Fibroblast of upper back skin (primary cell): ENCODE data around the gene SERPINB8.
A peak's percentile ranks its signal among the peaks of the same experiment; 100 is the strongest.

Source experiments
- DNase-seq: peaks from one replicate; pipeline ENCODE4 v3.0.0-alpha.2; 2013

Gene SERPINB8

DNA sequence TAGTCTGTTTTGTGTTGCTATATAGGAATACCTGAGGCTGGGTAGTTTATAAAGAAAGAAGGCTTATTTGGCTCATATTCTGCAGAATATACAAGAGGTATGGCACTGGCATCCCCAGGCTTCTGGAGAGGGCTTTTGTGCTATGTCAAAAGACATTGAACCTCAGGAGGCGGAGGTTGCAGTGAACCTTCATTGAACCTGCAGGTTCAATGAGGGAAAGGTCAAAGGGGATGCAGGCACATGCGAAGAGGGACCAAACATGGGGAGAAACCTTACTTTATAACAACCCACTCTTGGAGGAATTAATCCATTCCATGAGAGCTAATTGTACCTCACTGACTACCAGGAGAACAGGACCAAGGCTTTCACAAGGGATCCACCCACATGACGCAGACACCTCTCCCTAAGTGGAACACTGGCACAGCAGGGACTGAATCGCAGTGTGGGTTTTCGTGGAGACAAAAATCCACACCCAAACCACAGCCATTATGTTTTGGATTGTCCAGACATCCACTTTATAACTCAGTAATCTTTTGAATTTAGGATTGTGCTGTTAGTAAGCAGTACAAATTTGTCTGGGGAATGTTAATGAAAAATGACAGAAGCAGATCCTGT is 4.1 kb upstream of the SERPINB8 start:
- no peak for DNase-seq

DNA sequence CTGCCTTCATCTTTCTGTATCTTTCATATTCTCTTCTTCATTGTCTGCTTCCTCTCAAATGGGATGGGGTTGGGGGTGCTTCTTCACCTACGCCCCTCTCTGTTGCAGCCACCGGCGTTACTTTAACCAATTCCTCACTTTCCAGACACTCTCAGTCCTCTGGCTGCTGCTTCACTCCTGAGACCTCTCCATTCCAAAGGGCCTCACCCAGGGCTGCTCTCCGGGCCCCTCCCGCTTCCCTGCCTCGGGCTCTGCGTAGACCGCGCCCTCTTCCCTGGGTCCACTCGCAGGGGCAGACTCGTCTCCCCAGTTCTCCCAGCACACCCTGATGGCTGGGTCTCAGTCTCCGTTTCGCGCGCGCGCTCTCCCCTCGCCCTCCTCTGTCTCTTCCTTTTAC is 926 bp downstream of the SERPINB8 start:
- peak; percentile 32 for DNase-seq

DNA sequence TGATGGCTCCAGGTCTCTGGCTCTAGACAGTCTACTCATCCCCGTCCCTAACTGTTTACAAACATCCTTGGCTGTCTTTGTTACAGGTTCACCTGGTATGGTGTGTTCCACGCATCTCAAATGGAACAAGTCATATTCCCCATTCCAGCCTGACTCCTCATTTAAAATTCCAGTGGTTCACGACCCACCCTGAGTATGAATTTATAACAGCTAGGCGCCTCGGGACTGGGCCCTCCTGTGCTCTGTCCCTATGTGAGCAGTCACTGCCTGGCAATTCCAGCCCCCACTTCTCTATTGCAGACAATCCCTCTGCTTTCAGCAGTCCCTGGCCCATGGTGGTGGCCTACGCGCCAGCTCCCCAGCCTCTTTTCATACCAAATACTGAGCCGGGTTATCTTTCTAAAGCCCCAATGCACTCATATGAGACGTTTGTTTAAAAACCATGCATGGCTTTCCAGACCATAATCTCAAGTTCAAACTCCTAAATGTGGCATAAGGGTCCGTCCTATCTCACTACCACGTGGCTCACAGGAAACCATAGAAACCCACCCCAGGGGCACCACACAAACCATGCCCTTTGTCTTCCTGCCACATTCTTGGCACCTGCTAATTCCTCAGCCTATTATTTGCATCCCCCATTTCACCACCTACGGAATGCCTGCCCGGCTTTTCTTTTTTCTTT is 1.6 kb downstream of the SERPINB8 start:
- DNase-seq: no peak

DNA sequence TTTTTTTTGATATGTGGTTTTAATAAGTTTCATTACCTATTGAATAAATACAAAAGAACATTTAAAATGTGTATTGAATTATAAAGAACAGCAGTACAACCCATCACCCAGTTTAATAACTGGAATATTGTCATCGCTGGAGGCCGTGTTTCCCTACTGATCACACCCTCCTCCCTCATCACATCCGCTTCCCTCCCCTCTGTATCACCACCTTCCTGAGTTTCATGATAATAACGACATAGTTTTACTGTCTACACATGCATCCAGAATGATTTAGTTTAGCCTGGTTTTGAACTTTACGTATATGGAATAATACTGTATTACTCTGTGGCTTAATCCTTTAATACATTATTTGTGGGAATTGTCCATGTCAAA is 2.1 kb downstream of the SERPINB8 start:
- DNase-seq: no peak

DNA sequence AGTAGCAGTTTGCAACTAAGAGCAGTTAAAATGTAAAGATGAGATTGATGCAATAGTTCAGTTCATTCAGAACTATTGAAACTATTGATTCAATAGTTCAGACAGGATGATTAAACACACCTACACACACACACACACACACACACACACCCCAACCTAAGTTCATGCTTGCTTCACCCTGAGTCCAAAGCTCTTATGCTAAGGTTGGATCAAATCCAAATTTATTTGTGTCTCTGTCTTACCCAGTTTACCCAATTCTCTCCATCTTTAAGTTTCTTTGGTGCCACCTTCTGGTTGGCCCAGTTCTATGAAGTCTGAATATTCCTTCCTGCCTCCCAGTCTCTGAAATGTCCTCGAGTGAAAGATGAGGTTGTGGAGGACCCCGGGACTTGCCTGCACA is 5.1 kb downstream of the SERPINB8 start:
- peak; percentile 41 for DNase-seq

DNA sequence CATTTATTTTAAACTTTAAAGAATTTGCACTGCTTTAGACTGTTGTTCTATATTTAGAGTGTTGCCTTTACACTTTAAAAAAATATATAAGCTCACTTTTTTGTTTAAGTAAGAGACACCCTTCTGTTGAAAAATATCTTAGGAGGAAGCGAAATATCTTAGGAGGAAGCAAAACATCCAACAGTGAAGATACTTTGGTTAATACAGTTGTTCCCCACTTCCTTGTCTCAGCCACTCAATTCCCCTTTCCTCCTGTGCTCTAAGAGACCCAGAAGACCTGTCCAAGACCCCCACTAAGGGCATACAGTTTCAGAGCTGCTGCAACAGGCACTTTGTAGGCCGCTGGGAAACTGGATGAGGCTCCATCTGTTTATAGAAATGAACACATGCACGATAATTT is 5.7 kb downstream of the SERPINB8 start:
- DNase-seq: no peak

DNA sequence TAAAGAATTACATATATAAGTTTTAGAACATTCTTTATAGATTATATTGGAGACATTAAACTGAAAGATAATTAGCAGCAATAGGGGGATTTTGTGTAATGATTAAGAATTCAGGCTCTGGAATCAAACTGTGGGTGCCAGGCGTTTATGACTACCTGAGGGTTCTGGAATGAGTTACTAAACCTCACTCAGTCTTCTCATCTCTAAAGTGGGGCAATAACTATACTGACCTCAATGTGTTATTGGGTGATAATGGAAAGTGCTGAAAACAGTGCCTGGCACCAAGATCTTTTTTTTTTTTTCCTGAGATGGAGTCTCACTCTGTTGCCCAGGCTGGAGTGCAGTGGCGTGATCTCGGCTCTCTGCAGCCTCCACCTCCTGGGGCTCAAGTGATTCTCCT is 7.2 kb downstream of the SERPINB8 start:
- DNase-seq: no peak

DNA sequence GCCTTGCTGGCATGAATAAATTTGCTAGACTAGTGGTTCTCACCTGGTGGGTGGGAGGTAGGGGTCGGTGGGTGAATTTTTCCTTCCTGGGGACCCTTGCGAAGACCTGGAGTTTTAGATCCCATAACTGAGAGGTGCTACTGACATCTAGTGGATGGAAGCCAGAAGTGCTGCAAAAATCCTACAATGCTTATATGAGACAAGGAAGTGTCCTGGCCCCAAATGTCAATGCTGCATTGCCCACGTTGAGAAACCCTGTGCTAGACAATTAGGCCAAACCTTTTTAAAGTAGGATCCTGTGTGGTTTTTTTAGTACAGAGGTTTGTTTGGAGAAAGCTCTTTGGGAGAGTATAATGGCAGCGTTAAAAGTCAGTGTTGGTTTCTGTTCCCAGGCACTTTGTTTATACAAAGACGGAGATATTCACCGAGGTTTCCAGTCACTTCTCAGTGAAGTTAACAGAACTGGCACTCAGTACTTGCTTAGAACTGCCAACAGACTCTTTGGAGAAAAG is 9.6 kb downstream of the SERPINB8 start:
- DNase-seq: peak; percentile 77

DNA sequence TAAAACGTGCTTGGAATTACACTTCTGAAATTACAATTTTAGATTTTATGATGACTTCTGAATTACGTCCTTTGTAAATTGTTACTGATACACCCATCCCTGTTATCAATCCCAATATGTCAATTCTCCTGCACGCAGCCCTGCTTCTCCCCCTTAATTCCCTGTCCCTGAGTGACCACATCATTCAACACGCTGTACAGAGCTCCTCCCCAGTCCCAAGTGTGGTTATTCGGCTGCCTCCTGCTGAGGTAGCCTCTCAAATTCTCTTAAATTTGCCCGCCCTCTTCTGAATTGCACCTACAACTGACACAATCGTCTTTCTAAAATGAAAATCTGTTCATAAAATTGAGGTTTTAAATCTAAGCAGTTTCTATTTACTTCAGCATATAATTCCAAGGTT is 10.1 kb downstream of the SERPINB8 start:
- DNase-seq: no peak

DNA sequence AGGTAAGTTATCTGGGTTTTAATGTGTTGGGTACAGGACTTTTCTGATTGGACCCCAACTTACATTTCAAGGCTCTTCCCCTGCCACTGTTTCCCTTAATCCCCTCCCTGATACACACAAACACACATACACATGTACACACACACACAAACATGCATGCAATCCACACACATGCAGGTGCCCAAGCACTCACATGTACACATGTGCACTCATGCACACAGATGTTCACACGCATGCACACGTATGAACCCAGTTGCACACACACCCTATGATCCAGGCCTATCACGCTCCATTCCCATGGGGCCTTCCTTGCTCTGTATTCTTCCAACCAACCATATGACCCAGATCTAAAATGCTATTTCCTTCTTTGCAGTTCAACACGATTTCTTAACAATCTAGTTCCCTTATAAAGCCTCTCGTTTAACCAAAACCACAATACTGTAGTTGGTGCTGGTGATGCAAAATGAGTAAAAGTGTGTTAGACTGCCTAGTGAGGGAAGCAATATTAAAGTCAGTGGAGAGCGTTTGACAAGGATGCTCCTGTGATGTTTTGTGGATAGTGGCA is 11.1 kb downstream of the SERPINB8 start:
- DNase-seq: no peak

DNA sequence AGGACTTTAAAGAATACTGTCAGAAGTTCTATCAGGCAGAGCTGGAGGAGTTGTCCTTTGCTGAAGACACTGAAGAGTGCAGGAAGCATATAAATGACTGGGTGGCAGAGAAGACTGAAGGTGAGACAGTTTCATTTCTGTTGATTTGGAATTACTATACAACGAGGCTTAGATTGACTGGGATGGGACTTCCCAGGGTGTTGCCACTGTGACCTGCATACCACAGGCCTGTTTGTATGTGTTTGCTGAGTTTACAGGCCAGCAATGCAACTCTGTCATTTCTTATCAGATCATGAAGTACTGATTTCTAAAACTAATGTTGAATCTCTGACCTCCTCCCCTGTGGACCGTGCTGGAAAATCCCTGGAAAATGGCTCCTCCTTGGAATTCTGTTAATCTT is 11.8 kb downstream of the SERPINB8 start:
- no peak for DNase-seq

DNA sequence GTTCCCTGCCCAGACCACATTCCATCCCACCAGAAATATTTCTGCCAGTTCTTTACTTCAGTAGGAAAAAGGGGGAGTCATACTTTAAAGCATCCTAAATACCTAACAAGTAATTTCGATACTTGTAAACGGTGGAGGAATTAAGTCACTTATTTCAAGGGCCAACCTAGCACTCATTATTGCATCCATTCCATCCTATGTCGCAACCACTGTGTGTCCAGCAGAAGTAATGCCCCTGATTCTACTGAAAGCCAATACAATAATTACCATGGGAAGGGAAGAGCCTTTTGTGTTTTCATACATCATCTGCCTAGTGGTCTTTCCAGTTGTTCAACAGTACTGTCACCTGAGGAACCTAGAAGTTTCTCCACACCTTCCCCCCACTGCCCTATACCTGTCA is 12.5 kb downstream of the SERPINB8 start:
- DNase-seq: no peak

DNA sequence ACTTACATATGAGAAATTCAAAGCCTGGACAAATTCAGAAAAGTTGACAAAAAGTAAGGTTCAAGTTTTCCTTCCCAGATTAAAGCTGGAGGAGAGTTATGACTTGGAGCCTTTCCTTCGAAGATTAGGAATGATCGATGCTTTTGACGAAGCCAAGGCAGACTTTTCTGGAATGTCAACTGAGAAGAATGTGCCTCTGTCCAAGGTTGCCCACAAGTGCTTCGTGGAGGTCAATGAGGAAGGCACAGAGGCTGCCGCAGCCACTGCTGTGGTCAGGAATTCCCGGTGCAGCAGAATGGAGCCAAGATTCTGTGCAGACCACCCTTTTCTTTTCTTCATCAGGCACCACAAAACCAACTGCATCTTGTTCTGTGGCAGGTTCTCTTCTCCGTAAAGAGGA is 17.0 kb downstream of the SERPINB8 start:
- no peak for DNase-seq

DNA sequence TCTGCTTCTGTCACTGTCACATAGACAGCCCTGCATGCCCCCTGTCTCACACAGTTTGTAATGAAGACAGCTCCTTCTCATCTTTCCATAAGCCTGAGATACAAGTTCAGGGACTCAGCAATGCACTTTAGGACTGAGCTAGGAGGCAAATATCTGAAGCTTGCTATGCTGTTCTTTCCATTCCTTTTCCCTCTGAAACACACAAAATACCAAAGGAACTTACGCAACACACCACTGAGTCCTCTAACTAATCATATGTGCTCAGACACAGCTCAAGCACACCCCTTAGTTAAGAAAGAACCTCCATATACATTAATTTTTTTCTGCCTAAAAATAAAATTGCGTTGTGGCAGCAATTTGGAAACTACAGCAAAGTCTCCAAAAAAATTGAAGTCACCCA is 17.9 kb downstream of the SERPINB8 start:
- DNase-seq: no peak

DNA sequence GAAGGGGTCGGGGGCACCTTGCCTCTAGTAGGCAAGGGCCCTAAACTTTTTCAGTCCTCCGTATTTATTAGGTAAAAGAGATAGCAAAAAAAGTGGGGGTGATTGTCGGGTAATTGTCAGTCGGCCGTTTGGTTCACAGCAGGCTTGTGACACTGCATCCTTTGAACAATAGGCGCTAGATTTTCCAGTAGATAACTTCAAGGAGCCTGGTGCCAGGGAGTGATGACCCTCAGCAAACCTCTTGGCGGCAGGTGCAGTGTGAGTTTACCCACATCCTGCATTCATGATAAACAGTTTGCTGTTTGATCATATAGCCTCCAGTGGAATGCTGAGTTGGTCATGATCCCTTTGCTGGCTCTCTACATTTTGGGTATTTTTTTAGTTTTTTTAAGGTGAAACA is 22.9 kb downstream of the SERPINB8 start:
- DNase-seq: no peak

DNA sequence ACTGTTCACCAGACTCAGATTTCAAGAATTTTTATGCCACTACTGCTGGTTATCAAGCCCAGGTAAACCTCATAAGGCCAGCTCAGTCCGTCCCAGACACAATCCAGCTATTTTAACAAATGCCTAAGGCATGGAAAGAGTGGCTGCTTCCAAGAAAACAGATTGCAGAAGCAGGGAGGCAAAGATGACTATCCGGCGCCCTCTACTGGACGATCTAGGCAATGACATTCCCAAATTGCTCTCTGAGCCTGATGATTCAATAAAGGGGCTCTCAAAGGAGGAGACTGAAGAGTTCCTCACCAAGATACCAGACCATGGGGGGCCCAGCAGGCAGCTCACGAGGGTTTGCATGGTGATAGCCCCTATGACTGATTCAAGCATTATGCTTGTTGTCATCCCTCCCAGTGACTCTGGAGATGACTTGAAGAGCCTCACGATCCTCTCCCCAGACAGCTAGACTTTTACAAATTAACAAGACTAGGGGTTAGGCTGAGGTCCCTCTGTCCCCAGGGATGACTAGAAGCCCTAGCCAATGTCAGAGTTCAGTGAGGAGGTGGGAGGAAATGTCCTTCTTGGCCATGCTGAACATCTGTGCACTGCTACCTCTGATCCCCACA is 25.0 kb downstream of the SERPINB8 start:
- peak; percentile 61 for DNase-seq

DNA sequence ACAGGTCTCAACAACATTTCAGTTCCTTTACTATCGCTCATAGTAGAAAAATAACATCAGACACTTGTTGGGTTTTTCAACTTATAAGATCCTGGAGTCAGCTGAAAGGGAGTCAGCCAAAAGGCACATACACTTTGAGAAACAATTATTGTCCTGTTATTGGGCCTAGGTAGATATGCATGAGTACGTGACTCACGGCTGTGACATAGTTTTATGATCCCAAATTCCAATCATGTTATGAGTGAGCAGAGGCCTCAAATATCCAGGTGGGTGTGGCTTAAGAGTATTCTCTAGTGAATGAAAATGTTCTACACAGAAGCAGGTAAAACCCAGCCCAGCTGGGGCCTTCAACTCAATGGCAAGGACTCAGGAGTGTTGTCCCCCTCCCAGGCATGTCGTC is 27.2 kb downstream of the SERPINB8 start:
- peak; percentile 23 for DNase-seq

DNA sequence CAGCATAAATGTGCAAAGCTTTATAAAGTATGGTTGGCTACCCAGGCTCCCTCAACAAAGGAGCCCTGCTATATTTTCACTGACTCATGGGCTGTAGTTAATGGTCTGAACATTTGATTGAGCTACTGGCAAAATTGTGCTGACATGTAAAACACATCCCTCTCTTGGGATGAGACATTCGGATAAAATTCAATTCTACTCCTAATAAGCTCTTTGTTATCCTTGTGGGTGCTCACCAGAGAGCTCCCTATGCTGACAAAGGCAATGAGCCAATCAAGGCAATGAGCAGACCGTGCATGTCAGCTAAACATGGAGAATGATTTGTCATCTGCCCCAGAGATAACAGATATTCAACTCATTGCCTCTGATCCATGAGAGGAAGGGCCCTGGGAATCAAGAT is 27.7 kb downstream of the SERPINB8 start:
- DNase-seq: peak; percentile 47

DNA sequence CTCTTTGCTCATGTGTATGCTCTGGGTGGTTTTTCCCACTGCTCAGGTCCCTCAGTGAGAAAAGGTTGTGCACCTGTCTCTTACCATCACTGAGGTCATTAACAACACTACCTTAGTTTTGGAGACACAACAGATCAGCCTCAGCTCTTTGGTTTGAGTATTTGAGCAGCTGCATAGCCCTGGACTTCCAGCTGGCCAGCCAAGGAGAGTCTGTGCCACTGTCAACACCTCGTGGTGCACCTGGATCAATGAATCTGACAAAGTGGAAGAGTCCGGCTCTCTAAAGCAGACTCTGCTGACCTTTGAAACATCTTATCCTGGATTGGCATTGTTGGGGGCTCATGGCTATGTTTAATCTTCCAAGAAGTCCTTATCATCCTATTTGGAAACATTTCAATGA is 30.0 kb downstream of the SERPINB8 start:
- DNase-seq: no peak

DNA sequence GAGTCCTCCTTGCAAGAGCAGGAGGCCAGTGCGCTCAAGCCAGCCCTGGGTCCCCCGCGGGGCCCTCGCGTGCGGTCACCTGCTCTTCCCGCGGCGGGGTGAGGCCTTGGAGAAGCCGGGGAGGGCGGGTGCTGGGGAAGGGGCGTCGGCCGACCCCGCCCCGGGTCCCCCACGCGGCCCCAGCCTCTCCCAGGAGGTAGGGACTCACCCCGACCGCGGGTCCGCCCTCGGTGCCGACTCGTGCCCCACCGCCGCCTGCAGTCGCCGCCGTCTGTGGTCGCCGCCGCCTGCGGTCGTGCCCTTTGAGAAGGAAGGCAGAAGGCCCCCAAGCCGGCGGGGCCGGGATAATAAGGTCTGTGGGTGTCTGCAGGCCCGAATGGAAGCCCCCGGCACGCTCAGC is 32.7 kb downstream of the SERPINB8 start:
- no peak for DNase-seq

DNA sequence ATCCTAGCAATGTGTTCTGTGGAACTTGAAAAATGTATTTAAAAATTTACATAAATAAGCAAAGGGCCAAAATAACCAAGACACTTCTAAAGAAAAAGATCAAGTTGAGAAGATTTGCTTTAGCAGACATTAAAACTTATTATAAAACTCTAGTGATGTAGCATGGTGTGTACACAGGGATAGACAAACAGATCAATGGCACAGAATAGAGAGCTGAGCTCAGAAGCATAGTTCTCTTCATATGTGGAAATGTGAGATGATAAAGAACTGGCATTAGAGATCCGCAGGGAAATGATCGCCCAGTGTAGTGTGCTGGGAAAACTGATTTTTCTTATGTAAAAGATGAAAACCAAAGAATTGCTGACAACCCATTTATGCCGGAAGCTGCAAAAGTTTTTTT is 39.4 kb downstream of the SERPINB8 start:
- no peak for DNase-seq

DNA sequence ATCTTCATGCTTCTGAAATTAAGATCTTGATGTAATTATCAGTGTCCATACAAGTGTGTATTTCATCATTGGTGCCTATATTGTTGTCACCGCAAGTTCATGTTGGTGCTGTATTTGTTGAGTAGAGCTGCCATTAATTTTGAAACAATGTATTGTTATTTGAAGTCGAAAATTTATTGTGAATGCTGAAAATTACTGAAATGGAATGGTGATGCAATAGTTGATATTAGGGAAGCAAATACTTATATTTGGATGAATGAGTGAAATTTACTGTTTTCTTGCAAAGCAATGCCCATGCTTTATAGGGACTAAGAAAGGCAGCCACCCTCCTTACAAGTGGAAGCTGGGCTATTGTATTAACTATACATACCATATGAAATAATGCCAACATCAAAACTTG is 41.6 kb downstream of the SERPINB8 start:
- no peak for DNase-seq

DNA sequence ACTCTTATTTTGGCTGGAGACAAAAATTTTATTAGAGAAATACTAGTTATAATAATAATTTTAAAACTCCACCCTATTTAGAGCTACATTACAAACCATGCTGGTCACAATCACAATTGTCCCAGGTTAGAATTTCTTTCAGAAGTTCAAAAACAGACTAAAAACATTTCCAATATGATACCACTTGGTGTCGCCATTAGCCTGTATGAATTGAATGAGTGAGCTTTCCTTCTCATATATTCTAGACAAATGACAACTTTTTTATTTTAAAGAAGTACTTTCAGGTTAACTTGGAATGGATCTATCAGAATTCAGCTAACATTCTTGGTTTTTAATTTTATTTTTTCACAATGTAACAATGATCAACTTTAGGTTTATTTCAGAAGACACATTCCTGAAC is 48.0 kb downstream of the SERPINB8 start:
- peak; percentile 23 for DNase-seq
